NCI-H446 treated with DMSO at 0.1 percent for 48 hours (cell line): ENCODE measurements around the gene KIF23.

Experiments used
- DNase-seq: peaks from one replicate; lab custom pipeline; 2025; lab: John Stamatoyannopoulos, UW

The KIF23 gene

GRCh38 chr15:69394556-69395282 lies 19.4 kb upstream of the KIF23 start:
- DNase-seq: no peak

DNA sequence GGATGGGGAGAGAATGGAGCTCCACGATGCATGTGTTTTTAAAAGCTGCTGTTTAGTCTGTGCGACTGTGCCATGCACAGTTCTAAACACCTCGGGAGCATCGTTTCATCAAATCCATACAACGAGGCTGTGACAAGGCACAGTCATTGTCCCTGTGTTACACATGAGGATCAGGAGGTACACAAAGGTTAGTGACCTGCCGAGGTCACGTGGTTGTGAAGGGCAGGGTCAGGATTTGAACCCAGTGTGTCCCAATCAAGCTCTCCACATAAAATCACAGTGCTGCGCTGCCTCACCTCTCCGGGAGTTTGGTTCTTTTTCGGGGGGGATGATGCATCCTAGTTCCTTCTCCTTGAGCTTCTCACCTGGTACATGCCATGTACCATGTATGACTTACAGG lies 18.7 kb upstream of the KIF23 start:
- DNase-seq: no peak

GRCh38 chr15:69395991-69396390 lies 18.2 kb upstream of the KIF23 start:
- DNase-seq: no peak

DNA sequence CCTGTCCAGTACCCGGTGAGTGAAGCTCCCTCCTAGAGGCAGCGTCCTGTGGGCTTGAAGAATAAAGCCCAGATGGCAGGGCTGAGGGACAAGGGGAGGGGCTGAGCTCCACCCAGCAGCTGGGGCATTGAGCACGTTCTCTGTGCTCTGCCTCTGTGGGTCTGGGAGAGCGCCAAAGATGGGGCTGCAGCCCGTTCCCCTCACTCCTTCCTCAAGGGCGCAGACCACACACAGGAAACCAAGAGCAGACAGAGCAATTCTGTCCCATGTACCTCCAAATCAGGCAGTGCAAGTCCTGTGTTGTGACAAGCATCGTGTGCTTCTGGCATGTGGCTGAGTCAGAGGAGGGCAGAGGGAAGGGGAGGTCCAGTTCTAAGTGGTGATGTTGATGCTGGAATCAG lies 15.7 kb upstream of the KIF23 start:
- DNase-seq: no peak

DNA sequence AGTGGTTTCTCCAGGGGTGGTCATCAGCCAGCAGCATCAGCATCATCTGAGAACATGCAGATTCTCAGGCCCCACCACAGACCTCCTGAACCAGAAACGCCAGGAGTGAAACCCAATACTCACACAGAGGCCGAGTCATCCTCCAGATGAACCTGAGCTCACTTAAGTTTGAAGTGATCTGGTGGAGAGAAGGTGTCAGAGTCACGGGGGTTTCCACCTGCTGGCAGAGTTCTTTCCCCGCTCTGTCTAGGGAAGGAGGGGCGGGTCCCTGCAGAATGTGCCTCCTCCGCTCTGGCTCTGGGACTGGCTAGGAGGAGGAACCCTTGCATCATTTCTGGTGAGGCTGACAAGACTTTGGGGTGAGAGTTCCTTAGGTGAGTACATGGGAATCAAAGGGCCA lies 13.3 kb upstream of the KIF23 start:
- DNase-seq: no peak

GRCh38 chr15:69402816-69403215 lies 11.3 kb upstream of the KIF23 start:
- DNase-seq: no peak

GRCh38 chr15:69403594-69403993 lies 10.6 kb upstream of the KIF23 start:
- DNase-seq: no peak

GRCh38 chr15:69405110-69405509 lies 9.0 kb upstream of the KIF23 start:
- no peak for DNase-seq

DNA sequence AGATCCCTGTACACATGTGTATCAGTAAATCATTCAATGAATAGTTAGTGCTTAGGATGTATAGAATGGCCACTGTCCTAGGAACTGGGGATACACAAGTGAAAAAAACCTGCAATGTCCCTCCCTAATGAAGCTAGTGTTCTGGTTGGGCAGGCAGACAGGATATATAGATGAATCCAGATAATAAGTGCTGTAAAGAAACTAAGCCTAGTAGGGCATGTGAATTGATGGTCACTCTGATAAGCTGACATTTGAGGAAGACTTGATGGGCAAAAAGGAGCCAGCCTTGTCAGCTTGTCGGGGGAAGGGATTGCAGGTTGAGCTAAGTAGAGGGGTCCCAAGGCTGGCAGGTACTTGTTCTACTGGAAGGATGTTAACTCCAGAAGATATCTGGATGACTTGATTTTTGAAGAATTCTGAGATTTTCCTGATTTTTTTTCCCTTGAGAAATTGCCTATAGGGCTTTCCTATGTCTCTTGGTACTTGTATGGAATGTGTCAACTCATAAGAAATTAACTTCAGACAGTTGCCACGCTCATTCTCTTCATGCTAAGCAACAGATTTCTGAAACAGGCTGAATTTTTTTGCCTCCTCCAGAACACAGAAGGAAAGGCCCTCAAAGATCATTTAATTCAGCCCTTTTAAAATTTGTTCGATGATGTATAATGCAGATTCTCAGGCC lies 6.3 kb upstream of the KIF23 start:
- DNase-seq: no peak

DNA sequence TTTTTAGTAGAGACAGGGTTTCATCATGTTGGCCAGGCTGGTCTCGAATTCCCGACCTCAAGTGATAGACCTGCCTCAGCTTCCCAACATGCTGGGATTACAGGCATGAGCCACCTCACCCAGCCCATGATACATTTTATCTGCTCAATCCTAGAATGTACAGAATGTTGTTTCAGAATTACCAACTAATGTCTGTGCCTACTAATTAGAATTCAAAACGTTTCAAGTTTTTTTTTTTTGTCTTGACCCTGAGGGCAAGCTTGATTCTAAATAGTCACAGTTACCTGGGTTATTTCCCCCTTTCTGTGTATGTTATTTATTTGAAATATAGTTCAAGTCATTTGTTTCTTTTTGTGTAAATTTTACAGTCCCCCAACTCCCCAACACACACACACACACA lies 5.3 kb upstream of the KIF23 start:
- DNase-seq: no peak

- DNase-seq: peak; percentile 13
These were observed 3.8 kb upstream of the KIF23 start for GRCh38 chr15:69410248-69410874.

DNA sequence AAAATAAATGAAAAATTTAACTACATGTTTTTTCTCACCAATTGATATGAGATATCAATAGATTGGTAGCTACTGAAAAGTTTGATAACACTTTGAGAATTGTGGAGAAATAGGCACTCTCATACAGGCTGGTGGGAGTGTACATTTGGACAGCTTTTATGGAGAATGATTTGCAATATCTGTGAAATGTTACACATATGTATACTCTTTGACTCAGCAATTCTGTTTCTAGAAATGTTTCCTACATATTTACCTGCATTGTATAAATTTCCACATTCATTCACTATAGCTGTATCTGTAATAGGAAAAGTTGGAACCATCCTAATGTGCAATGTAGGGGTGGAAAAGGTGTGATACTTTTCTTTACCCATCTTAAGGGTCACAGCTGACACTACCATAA lies 1.9 kb upstream of the KIF23 start:
- DNase-seq: no peak

- DNase-seq: no peak
These were observed 1.4 kb upstream of the KIF23 start for GRCh38 chr15:69412701-69413100.

DNA sequence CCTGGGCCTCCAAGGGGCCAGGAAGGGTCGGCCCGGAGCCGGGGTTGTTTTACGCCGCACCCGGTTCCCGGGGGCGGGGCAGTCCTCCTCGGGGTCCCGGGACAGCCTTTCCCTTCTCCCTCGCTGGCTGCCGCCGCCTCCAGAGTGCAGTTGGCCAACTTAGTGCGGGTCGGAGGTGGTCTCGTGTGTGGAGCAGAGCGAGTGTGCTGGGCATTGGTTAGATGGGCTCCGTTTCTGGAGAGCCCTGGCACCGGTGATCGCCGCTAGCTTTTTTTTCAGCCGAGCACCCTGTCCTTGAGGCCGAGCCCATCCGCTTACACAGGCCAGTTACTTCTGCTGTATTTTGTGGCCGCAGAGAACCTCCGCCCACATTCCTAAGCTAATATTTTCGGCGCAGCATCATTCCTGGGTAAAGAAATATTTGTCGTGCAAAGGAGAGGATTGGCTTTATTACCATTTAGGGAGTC lies 585 bp downstream of the KIF23 start:
- DNase-seq: no peak

GRCh38 chr15:69415381-69415780 lies 1.2 kb downstream of the KIF23 start:
- no peak for DNase-seq

GRCh38 chr15:69417581-69417980 lies 3.4 kb downstream of the KIF23 start:
- DNase-seq: no peak

DNA sequence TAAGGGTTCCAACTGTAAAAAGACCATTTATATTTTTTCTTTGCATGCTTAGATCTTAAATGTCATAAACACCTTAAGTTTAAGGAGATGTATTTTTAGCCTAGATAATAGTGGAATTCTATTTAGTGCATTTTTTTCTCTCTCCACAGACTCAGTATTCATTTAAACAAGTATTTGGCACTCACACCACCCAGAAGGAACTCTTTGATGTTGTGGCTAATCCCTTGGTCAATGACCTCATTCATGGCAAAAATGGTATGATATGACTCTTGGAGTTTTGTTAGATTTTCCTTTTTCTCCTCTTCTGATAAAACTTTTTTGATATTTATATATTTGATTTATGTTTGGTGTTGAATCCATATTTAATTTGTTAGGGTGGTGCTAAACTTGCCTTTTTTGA lies 7.3 kb downstream of the KIF23 start:
- DNase-seq: no peak

GRCh38 chr15:69422336-69422895 lies 8.3 kb downstream of the KIF23 start:
- no peak for DNase-seq

- no peak for DNase-seq
These were observed 9.9 kb downstream of the KIF23 start for GRCh38 chr15:69424001-69424400.

- no peak for DNase-seq
These were observed 10.7 kb downstream of the KIF23 start for GRCh38 chr15:69424748-69425413.

GRCh38 chr15:69433831-69434230 lies 19.7 kb downstream of the KIF23 start:
- DNase-seq: no peak

DNA sequence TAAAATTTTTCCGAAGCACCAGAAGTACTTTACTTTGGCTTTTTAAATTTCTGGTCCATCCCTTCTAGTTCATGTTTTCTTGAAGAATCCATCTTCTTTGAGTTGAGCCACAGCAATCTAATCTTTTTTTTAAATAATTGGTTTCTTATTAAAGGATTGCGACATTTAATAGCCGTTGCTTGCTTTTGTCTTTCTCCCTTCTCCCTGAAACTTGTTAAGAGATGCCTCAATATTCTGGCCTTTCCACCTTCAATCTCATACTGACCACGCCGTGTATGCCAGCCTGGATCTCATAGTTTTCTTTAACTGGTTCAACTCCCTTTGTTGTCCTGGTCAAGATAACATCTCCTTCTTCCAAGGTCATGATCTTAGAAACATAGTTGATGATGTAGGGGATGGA lies 20.1 kb downstream of the KIF23 start:
- no peak for DNase-seq
